RWPE1 (cell line): ENCODE results near the gene GAS6.
"Not testable (repeated sequence)": the region's sequence is repeated elsewhere in the genome, so short reads cannot be mapped to it uniquely, and the experiment has no call there.

ENCODE experiments used
- CTCF ChIA-PET: fragments of 350-600 bp; sonication (Branson Sonifier 250); formaldehyde crosslinking; extraction: SDS; loops from one replicate; lab custom pipeline; 2021; lab: Yijun Ruan, JAX
- POLR2A ChIA-PET: fragments of 400-600 bp; formaldehyde crosslinking; extraction: SDS; loops from one replicate; lab custom pipeline; 2020; ENCODE audit warnings: antibody characterized with exemption; ENCODE audit not compliant: low non-redundant PET; lab: Yijun Ruan, JAX
- DNase-seq: peaks from one replicate; pipeline ENCODE4 v3.0.0; 2012; ENCODE audit warnings: low spot score
- H3K27ac ChIP-seq: fragments of 450-650 bp; 2 replicates; pipeline ENCODE4 v1.5.1; 2017
- TF ChIP-seq, protein P1 (sequence below): fragments of 450-650 bp; conservative IDR thresholded peaks from 2 replicates; pipeline ENCODE4 v1.5.1; 2017; ENCODE audit warnings: low read depth, mild to moderate bottlenecking

GAS6 gene

GRCh38 chr13:113863524-113864272 is at the start of gene GAS6:
GAS6 (minus strand) TSS chr13:113864076; CDS start chr13:113863920, 156 bp downstream.
- TF ChIP-seq, protein P1, sequence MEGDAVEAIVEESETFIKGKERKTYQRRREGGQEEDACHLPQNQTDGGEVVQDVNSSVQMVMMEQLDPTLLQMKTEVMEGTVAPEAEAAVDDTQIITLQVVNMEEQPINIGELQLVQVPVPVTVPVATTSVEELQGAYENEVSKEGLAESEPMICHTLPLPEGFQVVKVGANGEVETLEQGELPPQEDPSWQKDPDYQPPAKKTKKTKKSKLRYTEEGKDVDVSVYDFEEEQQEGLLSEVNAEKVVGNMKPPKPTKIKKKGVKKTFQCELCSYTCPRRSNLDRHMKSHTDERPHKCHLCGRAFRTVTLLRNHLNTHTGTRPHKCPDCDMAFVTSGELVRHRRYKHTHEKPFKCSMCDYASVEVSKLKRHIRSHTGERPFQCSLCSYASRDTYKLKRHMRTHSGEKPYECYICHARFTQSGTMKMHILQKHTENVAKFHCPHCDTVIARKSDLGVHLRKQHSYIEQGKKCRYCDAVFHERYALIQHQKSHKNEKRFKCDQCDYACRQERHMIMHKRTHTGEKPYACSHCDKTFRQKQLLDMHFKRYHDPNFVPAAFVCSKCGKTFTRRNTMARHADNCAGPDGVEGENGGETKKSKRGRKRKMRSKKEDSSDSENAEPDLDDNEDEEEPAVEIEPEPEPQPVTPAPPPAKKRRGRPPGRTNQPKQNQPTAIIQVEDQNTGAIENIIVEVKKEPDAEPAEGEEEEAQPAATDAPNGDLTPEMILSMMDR = peak; percentile 14; the same call in 1 of the 2 replicates
- CTCF ChIA-PET = interaction anchor here (0.6 to 1.8 kb wide), 7 partner anchors 17 to 83 kb away, joined by 3 to 6 read pairs (median 3); no protein-coding TSS in a partner anchor
- H3K27ac ChIP-seq = peak within 1 kb of the TSS; percentile 95
- peak; percentile 68 for DNase-seq
- POLR2A ChIA-PET = no interaction called here

- POLR2A ChIA-PET, H3K27ac ChIP-seq: not testable (repeated sequence)
- peak; percentile 46 for DNase-seq
- CTCF ChIA-PET = interaction anchor here (0.6 kb wide), 1 partner anchor 222 kb away, joined by 4 read pairs; no protein-coding TSS in a partner anchor
These were observed 49.5 kb upstream of the GAS6 start for GRCh38 chr13:113913408-113913807.

DNA sequence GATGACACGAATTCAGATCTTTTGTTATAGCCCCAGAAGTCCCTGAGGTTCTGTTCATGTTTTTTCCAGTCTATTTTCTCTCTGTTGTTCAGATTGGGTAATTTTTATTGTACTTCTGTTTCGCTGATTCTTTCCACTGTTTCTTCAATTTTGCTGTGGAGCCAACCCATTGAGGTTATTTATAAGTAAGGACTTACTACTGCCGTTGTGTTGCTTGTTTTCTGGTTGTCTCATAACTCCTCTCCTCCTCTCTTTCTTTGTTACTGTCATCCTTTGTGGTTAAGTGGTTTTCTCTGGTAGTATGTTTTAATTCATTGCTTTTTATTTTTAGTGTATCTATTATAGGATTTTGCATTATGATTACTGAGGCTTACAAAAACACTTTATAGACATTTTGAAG is 48.7 kb upstream of the GAS6 start:
- TF ChIP-seq, protein P1 = no peak
- H3K27ac ChIP-seq = no peak overlapping the region
- ChIA-PET POLR2A (no interaction called here), CTCF (no interaction called here)
- DNase-seq = no peak

DNA sequence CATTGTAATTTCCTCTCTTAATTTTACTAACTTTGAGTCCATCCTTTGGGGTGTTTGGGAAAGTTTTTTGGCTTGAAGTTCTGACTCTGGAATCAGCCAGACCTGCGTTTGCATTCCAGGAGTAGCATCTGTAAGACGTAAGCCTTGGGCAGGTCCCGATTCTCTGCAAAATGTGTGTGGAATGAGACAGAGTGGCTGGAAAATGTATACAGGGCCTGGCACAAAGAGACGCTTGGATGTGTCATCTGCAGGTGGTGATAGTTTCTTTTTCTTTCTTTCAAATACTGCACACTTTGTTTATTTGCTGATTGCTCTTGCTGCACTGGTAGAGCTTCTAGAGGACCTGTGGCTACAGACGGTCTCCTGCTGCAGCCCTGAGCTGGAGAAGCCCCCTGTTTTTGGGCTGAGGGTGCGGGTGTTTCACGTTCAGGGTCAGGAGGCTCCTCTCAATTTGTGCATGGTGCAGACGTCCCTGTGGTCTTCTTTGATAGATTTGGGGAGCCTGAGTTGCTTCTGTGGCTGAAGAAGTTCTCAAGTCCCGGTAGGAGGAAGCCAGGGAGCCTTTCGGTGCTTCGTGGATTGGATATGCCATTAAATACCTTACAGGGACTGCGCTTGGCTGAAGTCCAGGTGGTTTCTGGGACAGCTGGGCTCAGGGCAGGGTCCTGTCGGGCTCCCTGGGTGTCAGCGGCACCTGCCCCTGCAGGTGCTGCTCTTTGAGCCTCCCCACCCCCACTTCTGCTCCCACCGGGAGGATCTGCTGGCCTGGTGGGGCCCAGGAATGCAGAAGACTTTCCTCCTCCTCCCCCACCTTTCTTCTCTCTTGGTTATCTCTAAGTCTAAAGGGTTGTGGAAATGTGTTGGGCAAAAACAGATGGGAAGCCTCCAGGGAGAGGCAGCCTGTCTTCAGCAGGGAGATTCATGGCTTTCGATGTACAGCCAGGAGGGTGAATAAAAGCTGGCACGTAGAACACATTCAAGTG is 44.0 kb upstream of the GAS6 start:
- POLR2A ChIA-PET = no interaction called here
- CTCF ChIA-PET = interaction anchor here (0.6 to 0.7 kb wide), 2 partner anchors 59 to 321 kb away, joined by 3 read pairs; no protein-coding TSS in a partner anchor
- TF ChIP-seq, protein P1 = no peak
- peak; percentile 31 for DNase-seq
- H3K27ac ChIP-seq = peak overlapping the region; percentile 99

- TF ChIP-seq, protein P1 = no peak
- POLR2A ChIA-PET = no interaction called here
- DNase-seq = no peak
- CTCF ChIA-PET = no interaction called here
- H3K27ac ChIP-seq = peak overlapping the region; percentile 78
These were observed 42.7 kb upstream of the GAS6 start for GRCh38 chr13:113906571-113906970.

- POLR2A ChIA-PET = no interaction called here
- CTCF ChIA-PET = no interaction called here
- peak overlapping the region; percentile 78; the same call in 1 of the 2 replicates for H3K27ac ChIP-seq
- DNase-seq = no peak
- TF ChIP-seq, protein P1 = no peak
These were observed 42.1 kb upstream of the GAS6 start for GRCh38 chr13:113905942-113906341.
